HG03558 (cell line): Measurements from ENCODE around the gene ULBP3.
"Not testable (repeated sequence)": the region's sequence is repeated elsewhere in the genome, so short reads cannot be mapped to it uniquely, and the experiment has no call there.

Experiments
- ATAC-seq: cut with Tn5 transposase; IDR thresholded peaks from one replicate; pipeline ENCODE4 v1.9.1; 2021; ENCODE audit warnings: moderate number of reproducible peaks; ENCODE audit not compliant: unreplicated experiment; ENCODE audit errors: extremely low read depth

Gene ULBP3

DNA sequence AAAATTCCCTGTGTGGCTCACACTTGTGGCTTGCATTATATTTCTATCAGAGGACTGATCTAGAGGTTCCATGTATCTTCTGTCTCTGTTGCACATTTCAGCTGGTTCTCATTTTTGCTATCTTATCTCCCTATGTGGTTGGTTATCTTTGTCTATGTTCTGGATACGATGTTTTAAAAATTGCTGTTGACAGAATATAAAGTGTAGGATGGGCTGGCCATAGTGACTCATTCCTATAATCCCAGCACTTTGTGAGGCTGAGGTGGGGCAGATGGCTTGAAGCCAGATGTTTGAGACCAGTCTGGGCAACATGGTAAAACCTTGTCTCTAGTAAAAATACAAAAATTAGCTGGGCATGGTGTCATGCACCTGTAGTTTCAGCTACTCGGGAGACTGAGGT, 9.9 kb upstream of the ULBP3 start:
- ATAC-seq: no peak

DNA sequence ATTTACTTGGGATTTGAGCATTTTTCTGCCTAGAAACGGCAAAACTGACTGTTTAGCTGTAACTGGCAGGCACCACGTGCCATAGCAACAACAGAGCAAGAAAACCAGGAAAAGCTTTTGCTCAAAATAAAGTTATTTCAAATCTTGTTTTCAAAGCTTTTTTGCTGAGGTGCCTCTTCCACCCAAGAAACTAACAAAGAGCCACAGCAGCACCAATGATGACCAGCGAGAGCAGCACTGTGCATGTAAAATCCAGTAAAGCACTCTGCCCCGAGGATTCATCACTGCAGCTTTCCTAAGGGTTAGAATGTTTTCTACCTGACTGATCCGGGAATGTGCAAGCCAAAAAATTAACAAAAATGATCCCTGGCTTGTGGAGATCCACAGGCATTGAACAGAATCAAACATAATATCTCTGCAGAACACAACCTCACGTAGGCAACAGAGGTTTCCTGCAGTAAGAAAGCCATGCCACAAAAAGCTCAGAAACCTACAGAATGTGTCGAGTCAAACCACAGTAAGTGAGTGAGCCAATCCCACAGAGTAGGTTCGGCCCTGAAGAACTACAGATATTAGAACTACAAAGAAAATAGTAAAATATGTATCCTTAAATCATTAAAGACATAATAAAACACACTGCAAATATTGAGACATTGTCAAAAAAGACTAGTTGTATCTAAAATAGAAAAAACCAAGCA, 7.4 kb upstream of the ULBP3 start:
- no peak for ATAC-seq

- no peak for ATAC-seq
Observed at GRCh38 chr6:150075034-150075421, 6.1 kb upstream of the ULBP3 start.

DNA sequence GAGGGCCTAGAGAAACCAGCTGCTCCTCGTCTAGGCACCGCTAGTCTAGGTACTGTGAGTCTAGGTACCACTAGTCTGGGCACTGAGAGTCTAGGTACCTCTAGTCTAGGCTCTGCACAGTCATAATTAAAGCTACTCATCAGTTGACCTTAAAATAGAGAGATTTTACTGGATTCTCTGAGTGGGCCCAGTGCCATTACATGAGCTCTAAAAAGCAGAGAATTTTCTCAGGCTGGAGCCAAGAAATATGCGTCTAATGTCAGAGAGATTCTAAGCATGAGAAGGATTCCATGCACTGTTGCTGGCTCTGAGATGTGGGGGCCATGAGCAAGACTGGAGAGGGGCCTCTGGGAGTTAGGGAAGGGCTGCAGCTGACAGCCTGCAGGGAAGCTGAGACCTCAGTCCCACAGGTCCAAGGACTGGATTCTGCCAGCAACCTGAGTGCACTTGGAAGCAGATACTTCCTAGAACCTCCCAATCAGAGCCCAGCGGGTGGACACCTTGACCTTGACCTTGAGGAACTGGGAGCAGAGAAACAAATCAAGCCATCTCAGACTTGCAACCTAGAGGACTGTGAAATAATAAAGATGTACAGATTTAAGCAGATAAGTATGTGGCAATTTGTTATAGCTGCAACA, 5.6 kb upstream of the ULBP3 start:
- not testable (repeated sequence) for ATAC-seq

- ATAC-seq: no peak
Observed at GRCh38 chr6:150072201-150072600, 3.3 kb upstream of the ULBP3 start.

- ATAC-seq: no peak
Observed at GRCh38 chr6:150070236-150070818, 1.4 kb upstream of the ULBP3 start.

- no peak for ATAC-seq
Observed at GRCh38 chr6:150069706-150070105, 785 bp upstream of the ULBP3 start.

GRCh38 chr6:150068151-150068550, 770 bp downstream of the ULBP3 start:
- no peak for ATAC-seq

GRCh38 chr6:150065083-150065482, 3.8 kb downstream of the ULBP3 start:
- no peak for ATAC-seq

GRCh38 chr6:150063640-150064039, 5.3 kb downstream of the ULBP3 start:
- no peak for ATAC-seq

GRCh38 chr6:150059973-150060372, 8.9 kb downstream of the ULBP3 start:
- not testable (repeated sequence) for ATAC-seq

DNA sequence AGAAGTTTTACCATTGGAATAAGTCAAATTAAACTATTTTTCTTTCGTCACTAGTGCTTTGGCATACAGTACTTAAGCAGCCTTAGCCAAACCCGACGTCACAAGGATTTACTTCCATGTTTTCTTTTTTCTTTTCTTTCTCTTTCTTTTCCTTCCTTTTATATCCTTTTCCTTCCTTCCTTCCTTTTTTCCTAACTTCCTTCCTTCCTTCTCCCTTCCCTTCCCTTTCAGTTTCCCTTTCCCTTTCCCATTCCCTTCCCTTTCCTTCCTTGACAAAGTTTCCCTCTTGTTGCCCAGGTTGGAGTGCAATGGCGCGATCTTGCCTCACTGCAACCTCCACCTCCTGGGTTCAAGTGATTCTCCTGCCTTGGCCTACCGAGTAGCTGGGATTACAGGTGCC, 9.9 kb downstream of the ULBP3 start:
- ATAC-seq: no peak

GRCh38 chr6:150058231-150058792, 10.6 kb downstream of the ULBP3 start:
- ATAC-seq: no peak

DNA sequence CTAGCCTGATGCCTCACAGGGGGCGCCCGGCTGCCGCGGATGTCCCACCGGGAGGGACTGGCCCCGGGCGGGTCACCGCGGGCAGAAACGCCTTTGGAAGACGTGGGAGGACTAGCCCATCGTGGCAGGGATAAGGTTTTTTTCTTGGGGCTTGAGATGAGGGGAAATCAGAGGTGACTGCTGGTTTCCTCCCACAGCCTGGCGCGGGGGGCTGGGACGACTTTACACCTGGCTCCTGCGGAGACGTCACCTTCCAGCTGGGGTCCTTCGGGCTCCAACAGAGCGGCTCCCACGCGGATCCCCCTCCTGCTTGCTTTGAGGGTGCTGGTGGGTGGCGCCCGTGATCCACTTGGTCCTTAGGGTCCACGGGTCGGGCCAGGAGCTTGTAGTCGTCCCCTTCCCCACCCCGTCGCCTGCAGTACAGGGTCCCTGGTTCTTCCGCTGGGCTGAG, 11.4 kb downstream of the ULBP3 start:
- ATAC-seq: no peak

- ATAC-seq: no peak
Observed at GRCh38 chr6:150056916-150057315, 12.0 kb downstream of the ULBP3 start.

GRCh38 chr6:150056156-150056555, 12.8 kb downstream of the ULBP3 start:
- no peak for ATAC-seq

DNA sequence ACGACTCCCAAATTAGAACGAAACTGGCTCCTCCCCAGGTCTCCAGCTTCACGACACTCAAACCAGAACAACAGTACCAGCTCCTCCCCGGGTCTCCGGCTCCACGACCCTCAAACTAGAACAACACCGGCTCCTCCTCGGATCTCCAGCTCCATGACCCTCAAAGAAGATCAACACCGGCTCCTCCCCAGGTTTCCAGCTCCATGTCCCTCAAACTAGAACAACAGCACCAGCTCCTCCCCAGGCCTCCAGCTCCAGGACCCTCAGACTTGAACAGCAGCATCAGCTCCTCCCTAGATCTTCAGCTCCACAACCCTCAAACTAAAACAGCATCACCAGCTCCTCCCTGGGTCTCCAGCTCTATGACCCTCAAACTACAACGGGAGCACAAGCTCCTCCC, 13.8 kb downstream of the ULBP3 start:
- no peak for ATAC-seq

GRCh38 chr6:150053450-150053849, 15.5 kb downstream of the ULBP3 start:
- ATAC-seq: no peak

GRCh38 chr6:150050846-150051245, 18.1 kb downstream of the ULBP3 start:
- ATAC-seq: no peak

- no peak for ATAC-seq
Observed at GRCh38 chr6:150048099-150048498, 20.8 kb downstream of the ULBP3 start.

GRCh38 chr6:150046943-150047342, 22.0 kb downstream of the ULBP3 start:
- no peak for ATAC-seq
